HEK293 (cell line): ENCODE results near the gene C9orf85.

ENCODE experiments used
- BCL11A ChIP-seq: fragments of 450-650 bp; formaldehyde crosslinking; IDR thresholded peaks from 2 replicates; pipeline ENCODE4 v1.5.1; 2016; ENCODE audit warnings: low read depth, missing biosample characterization, missing genetic modification characterization
- RBAK ChIP-seq: fragments of 450-650 bp; formaldehyde crosslinking; IDR thresholded peaks from 2 replicates; pipeline ENCODE4 v1.5.1; 2016; ENCODE audit warnings: missing biosample characterization, missing genetic modification characterization
- ZBTB8A ChIP-seq: fragments of 450-650 bp; formaldehyde crosslinking; IDR thresholded peaks from 2 replicates; pipeline ENCODE4 v1.5.1; 2016; ENCODE audit warnings: missing biosample characterization, missing genetic modification characterization
- ZNF202 ChIP-seq: fragments of 450-650 bp; formaldehyde crosslinking; IDR thresholded peaks from 2 replicates; pipeline ENCODE4 v1.5.1; 2016; ENCODE audit warnings: missing biosample characterization, missing genetic modification characterization, borderline replicate concordance
- ZNF274 ChIP-seq, 2 experiments: fragments of 200-500 bp in 1 of 2; fragments of 450-650 bp in 1 of 2; sonication (Bioruptor generic) in 1 of 2; formaldehyde crosslinking in 1 of 2; IDR thresholded peaks; 2 replicates each; pipeline versions ENCODE4 v1.5.1 to v1.6.1; 2014 to 2016; ENCODE audit warnings: borderline replicate concordance in 1 of 2, inconsistent platforms in 1 of 2, low read length in 1 of 2, missing biosample characterization in 1 of 2, missing genetic modification characterization in 1 of 2
- ZNF292 ChIP-seq: fragments of 450-650 bp; formaldehyde crosslinking; IDR thresholded peaks from 2 replicates; pipeline ENCODE4 v1.5.1; 2016; ENCODE audit warnings: low read depth, missing biosample characterization, missing genetic modification characterization, borderline replicate concordance
- ZNF335 ChIP-seq: fragments of 450-650 bp; formaldehyde crosslinking; conservative IDR thresholded peaks from 2 replicates; pipeline ENCODE4 v1.5.1; 2016; ENCODE audit warnings: missing biosample characterization, missing genetic modification characterization
- ZNF670 ChIP-seq: fragments of 450-650 bp; formaldehyde crosslinking; IDR thresholded peaks from 2 replicates; pipeline ENCODE4 v1.5.1; 2016; ENCODE audit warnings: missing biosample characterization, missing genetic modification characterization, low read depth
- TF ChIP-seq, protein P1 (sequence below): fragments of 450-650 bp; formaldehyde crosslinking; IDR thresholded peaks from 2 replicates; pipeline ENCODE4 v1.5.1; 2016; ENCODE audit warnings: missing biosample characterization, missing genetic modification characterization
- TF ChIP-seq, protein P2 (sequence below): fragments of 450-650 bp; formaldehyde crosslinking; IDR thresholded peaks from 2 replicates; pipeline ENCODE4 v1.5.1; 2017; ENCODE audit warnings: missing biosample characterization, missing genetic modification characterization
- TF ChIP-seq, protein P3 (sequence below): fragments of 450-650 bp; formaldehyde crosslinking; IDR thresholded peaks from 2 replicates; pipeline ENCODE4 v1.5.1; 2016; ENCODE audit warnings: missing biosample characterization, missing genetic modification characterization
- TF ChIP-seq, protein P4 (sequence below): fragments of 450-650 bp; formaldehyde crosslinking; IDR thresholded peaks from 2 replicates; pipeline ENCODE4 v1.5.1; 2016; ENCODE audit warnings: missing biosample characterization, missing genetic modification characterization
- TF ChIP-seq, protein P5 (sequence below): sonication (generic); formaldehyde crosslinking; IDR thresholded peaks from 2 replicates; pipeline ENCODE4 v1.8.1; 2022; ENCODE audit warnings: mild to moderate bottlenecking, moderate library complexity, missing genetic modification reagents

DNA sequence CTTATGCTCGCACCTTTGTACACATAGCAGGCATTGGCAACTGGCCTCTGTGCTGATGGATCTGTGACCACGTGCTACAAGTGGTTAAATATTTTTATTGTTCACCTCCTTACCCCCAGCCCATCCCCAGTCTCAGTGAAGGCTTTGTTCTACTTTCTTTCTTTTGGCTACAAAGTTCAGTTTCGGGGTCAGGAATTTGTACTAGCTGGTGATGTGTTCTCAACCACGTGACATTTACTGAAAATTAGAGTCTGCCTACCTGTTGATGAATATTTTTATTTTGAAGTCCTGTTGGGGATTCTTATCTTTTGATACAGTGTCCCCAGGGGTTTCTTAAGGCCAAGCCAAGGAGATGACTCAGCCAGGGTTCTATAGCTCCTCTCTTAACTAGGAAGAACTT is 101.2 kb downstream of the C9orf85 start:
- TF ChIP-seq ZNF202 (tag by site-specific recombination) (no peak), ZNF292 (no peak), BCL11A (tag by site-specific recombination) (no peak), ZBTB8A (tag by site-specific recombination) (no peak), ZNF274 (IDR thresholded peaks at IDR 0.05; ENCODE audit: low read length) (no peak), ZNF274 (tag by site-specific recombination; IDR thresholded peaks at IDR 0.05; ENCODE audit: borderline replicate concordance) (no peak), RBAK (tag by site-specific recombination) (no peak), ZNF335 (tag by site-specific recombination) (no peak), ZNF670 (tag by site-specific recombination) (no peak)
- TF ChIP-seq, protein P1, sequence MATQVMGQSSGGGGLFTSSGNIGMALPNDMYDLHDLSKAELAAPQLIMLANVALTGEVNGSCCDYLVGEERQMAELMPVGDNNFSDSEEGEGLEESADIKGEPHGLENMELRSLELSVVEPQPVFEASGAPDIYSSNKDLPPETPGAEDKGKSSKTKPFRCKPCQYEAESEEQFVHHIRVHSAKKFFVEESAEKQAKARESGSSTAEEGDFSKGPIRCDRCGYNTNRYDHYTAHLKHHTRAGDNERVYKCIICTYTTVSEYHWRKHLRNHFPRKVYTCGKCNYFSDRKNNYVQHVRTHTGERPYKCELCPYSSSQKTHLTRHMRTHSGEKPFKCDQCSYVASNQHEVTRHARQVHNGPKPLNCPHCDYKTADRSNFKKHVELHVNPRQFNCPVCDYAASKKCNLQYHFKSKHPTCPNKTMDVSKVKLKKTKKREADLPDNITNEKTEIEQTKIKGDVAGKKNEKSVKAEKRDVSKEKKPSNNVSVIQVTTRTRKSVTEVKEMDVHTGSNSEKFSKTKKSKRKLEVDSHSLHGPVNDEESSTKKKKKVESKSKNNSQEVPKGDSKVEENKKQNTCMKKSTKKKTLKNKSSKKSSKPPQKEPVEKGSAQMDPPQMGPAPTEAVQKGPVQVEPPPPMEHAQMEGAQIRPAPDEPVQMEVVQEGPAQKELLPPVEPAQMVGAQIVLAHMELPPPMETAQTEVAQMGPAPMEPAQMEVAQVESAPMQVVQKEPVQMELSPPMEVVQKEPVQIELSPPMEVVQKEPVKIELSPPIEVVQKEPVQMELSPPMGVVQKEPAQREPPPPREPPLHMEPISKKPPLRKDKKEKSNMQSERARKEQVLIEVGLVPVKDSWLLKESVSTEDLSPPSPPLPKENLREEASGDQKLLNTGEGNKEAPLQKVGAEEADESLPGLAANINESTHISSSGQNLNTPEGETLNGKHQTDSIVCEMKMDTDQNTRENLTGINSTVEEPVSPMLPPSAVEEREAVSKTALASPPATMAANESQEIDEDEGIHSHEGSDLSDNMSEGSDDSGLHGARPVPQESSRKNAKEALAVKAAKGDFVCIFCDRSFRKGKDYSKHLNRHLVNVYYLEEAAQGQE (tag by site-specific recombination): no peak
- TF ChIP-seq, protein P2, sequence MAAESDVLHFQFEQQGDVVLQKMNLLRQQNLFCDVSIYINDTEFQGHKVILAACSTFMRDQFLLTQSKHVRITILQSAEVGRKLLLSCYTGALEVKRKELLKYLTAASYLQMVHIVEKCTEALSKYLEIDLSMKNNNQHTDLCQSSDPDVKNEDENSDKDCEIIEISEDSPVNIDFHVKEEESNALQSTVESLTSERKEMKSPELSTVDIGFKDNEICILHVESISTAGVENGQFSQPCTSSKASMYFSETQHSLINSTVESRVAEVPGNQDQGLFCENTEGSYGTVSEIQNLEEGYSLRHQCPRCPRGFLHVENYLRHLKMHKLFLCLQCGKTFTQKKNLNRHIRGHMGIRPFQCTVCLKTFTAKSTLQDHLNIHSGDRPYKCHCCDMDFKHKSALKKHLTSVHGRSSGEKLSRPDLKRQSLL (tag by site-specific recombination): no peak
- TF ChIP-seq, protein P3, sequence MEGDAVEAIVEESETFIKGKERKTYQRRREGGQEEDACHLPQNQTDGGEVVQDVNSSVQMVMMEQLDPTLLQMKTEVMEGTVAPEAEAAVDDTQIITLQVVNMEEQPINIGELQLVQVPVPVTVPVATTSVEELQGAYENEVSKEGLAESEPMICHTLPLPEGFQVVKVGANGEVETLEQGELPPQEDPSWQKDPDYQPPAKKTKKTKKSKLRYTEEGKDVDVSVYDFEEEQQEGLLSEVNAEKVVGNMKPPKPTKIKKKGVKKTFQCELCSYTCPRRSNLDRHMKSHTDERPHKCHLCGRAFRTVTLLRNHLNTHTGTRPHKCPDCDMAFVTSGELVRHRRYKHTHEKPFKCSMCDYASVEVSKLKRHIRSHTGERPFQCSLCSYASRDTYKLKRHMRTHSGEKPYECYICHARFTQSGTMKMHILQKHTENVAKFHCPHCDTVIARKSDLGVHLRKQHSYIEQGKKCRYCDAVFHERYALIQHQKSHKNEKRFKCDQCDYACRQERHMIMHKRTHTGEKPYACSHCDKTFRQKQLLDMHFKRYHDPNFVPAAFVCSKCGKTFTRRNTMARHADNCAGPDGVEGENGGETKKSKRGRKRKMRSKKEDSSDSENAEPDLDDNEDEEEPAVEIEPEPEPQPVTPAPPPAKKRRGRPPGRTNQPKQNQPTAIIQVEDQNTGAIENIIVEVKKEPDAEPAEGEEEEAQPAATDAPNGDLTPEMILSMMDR (tag by site-specific recombination): no peak
- TF ChIP-seq, protein P4, sequence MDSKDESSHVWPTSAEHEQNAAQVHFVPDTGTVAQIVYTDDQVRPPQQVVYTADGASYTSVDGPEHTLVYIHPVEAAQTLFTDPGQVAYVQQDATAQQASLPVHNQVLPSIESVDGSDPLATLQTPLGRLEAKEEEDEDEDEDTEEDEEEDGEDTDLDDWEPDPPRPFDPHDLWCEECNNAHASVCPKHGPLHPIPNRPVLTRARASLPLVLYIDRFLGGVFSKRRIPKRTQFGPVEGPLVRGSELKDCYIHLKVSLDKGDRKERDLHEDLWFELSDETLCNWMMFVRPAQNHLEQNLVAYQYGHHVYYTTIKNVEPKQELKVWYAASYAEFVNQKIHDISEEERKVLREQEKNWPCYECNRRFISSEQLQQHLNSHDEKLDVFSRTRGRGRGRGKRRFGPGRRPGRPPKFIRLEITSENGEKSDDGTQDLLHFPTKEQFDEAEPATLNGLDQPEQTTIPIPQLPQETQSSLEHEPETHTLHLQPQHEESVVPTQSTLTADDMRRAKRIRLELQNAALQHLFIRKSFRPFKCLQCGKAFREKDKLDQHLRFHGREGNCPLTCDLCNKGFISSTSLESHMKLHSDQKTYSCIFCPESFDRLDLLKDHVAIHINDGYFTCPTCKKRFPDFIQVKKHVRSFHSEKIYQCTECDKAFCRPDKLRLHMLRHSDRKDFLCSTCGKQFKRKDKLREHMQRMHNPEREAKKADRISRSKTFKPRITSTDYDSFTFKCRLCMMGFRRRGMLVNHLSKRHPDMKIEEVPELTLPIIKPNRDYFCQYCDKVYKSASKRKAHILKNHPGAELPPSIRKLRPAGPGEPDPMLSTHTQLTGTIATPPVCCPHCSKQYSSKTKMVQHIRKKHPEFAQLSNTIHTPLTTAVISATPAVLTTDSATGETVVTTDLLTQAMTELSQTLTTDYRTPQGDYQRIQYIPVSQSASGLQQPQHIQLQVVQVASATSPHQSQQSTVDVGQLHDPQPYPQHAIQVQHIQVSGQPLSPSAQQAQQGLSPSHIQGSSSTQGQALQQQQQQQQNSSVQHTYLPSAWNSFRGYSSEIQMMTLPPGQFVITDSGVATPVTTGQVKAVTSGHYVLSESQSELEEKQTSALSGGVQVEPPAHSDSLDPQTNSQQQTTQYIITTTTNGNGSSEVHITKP (tag by site-specific recombination): no peak
- TF ChIP-seq, protein P5, sequence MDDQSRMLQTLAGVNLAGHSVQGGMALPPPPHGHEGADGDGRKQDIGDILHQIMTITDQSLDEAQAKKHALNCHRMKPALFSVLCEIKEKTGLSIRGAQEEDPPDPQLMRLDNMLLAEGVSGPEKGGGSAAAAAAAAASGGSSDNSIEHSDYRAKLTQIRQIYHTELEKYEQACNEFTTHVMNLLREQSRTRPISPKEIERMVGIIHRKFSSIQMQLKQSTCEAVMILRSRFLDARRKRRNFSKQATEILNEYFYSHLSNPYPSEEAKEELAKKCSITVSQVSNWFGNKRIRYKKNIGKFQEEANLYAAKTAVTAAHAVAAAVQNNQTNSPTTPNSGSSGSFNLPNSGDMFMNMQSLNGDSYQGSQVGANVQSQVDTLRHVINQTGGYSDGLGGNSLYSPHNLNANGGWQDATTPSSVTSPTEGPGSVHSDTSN (CRISPR knock-in tag): no peak
